GM18498 (cell line): ENCODE measurements around the gene RUNX3.

Experiments used
- ATAC-seq: cut with Tn5 transposase; IDR thresholded peaks from one replicate; pipeline ENCODE4 v1.9.1; 2021; ENCODE audit warnings: mild to moderate bottlenecking, moderate library complexity; ENCODE audit not compliant: unreplicated experiment

Gene RUNX3

GRCh38 chr1:24903955-24904730, 25.9 kb downstream of the RUNX3 start:
- ATAC-seq = no peak

GRCh38 chr1:24903560-24903954, 26.5 kb downstream of the RUNX3 start:
- no peak for ATAC-seq

GRCh38 chr1:24903011-24903461, 27.0 kb downstream of the RUNX3 start:
- no peak for ATAC-seq

- no peak for ATAC-seq
These were observed 27.6 kb downstream of the RUNX3 start for GRCh38 chr1:24902471-24902891.

- ATAC-seq = no peak
These were observed 28.1 kb downstream of the RUNX3 start for GRCh38 chr1:24901791-24902470.

- no peak for ATAC-seq
These were observed 28.9 kb downstream of the RUNX3 start for GRCh38 chr1:24900985-24901781.

GRCh38 chr1:24900486-24900849, 29.6 kb downstream of the RUNX3 start:
- no peak for ATAC-seq

- no peak for ATAC-seq
These were observed 30.2 kb downstream of the RUNX3 start for GRCh38 chr1:24899581-24900485.

- ATAC-seq = no peak
These were observed 31.1 kb downstream of the RUNX3 start for GRCh38 chr1:24898909-24899439.

- ATAC-seq = no peak
These were observed 31.7 kb downstream of the RUNX3 start for GRCh38 chr1:24898152-24898908.

- no peak for ATAC-seq
These were observed 32.6 kb downstream of the RUNX3 start for GRCh38 chr1:24897263-24898151.

GRCh38 chr1:24896596-24897262, 33.3 kb downstream of the RUNX3 start:
- no peak for ATAC-seq

- no peak for ATAC-seq
These were observed 33.9 kb downstream of the RUNX3 start for GRCh38 chr1:24896176-24896575.

GRCh38 chr1:24895511-24895910, 34.6 kb downstream of the RUNX3 start:
- ATAC-seq = no peak

GRCh38 chr1:24894002-24894401, 36.1 kb downstream of the RUNX3 start:
- no peak for ATAC-seq

- ATAC-seq = no peak
These were observed 36.6 kb downstream of the RUNX3 start for GRCh38 chr1:24893431-24893830.

GRCh38 chr1:24892188-24893153, 37.6 kb downstream of the RUNX3 start:
- ATAC-seq = no peak
